CD4-positive, alpha-beta memory T cell (primary cell): ENCODE results near the gene FHOD3. TPM values are rescaled to one million over a fixed set of nuclear protein-coding genes. Genes with fewer than 3 reads are reported as not detected.

Source experiments
- CTCF ChIA-PET: fragments of 350-600 bp; sonication (Branson Sonifier 250); formaldehyde crosslinking; loops from one replicate; lab custom pipeline; 2021; ENCODE audit warnings: inconsistent platforms; ENCODE audit not compliant: partially characterized antibody; lab: Charles Lee
- POLR2A ChIA-PET: fragments of 350-600 bp; sonication (Branson Sonifier 250); formaldehyde crosslinking; loops from one replicate; lab custom pipeline; 2021; ENCODE audit not compliant: partially characterized antibody; lab: Charles Lee
- DNase-seq, 5 donors: peaks; one replicate each; pipeline versions ENCODE4 v3.0.0 to v3.0.0-alpha.2; 2020 to 2022; ENCODE audit warnings: mixed read lengths in 1 of 5
- H3K27ac ChIP-seq: one replicate; pipeline ENCODE4 v1.7.0; 2013; ENCODE audit warnings: low read depth, low read length
- H3K27me3 ChIP-seq: 2 replicates; pipeline ENCODE4 v1.7.0; 2013; ENCODE audit warnings: mild to moderate bottlenecking, low read length, moderate library complexity; ENCODE audit not compliant: insufficient read depth
- H3K36me3 ChIP-seq: 2 replicates; pipeline ENCODE4 v1.7.0; 2013; ENCODE audit warnings: mild to moderate bottlenecking, low read length, moderate library complexity; ENCODE audit not compliant: insufficient read depth
- H3K4me1 ChIP-seq: 2 replicates; pipeline ENCODE4 v1.7.0; 2013; ENCODE audit warnings: mild to moderate bottlenecking, low read length, moderate library complexity; ENCODE audit not compliant: insufficient read depth
- H3K4me3 ChIP-seq, 2 donors: one replicate each; pipeline ENCODE4 v1.7.0; 2013; ENCODE audit warnings: low read length in 2 of 2, mild to moderate bottlenecking in 1 of 2
- H3K9me3 ChIP-seq, 2 donors: one replicate each; pipeline ENCODE4 v1.7.0; 2013; ENCODE audit warnings: low read length in 2 of 2, control low read depth in 1 of 2; ENCODE audit not compliant: control insufficient read depth in 1 of 2
- H3K27ac Mint-ChIP-seq, 7 donors: one replicate each; pipeline ENCODE4 v1.8.0; 2020 to 2021; ENCODE audit warnings: mixed read lengths in 7 of 7, mild to moderate bottlenecking in 6 of 7, inconsistent platforms in 3 of 7, moderate library complexity in 3 of 7
- H3K27me3 Mint-ChIP-seq, 2 donors: one replicate each; pipeline ENCODE4 v1.8.0; 2020 to 2021; ENCODE audit warnings: mixed read lengths in 2 of 2
- H3K36me3 Mint-ChIP-seq, 2 donors: one replicate each; pipeline ENCODE4 v1.8.0; 2020 to 2021; ENCODE audit warnings: mixed read lengths in 2 of 2, inconsistent platforms in 1 of 2, mild to moderate bottlenecking in 1 of 2
- H3K4me1 Mint-ChIP-seq, 4 donors: one replicate each; pipeline ENCODE4 v1.8.0; 2020 to 2021; ENCODE audit warnings: mixed read lengths in 4 of 4, mild to moderate bottlenecking in 1 of 4
- H3K4me3 Mint-ChIP-seq, 8 donors: one replicate each; pipeline ENCODE4 v1.8.0; 2020 to 2021; ENCODE audit warnings: mixed read lengths in 8 of 8, mild to moderate bottlenecking in 7 of 8, moderate library complexity in 6 of 8, inconsistent platforms in 3 of 8
- H3K9me3 Mint-ChIP-seq, 8 donors: one replicate each; pipeline ENCODE4 v1.8.0; 2020 to 2021; ENCODE audit warnings: mixed read lengths in 8 of 8, mild to moderate bottlenecking in 5 of 8, inconsistent platforms in 3 of 8, moderate library complexity in 1 of 8
- intact Hi-C: fragments of 100-400 bp; cut with micrococcal nuclease; formaldehyde crosslinking; loops from one replicate; pipeline ENCODE4 v1.15.1; 2023
- polyA plus RNA-seq, 2 donors: library from polyadenylated mRNA; unstranded; fragments of 300-500 nt; fragmentation: Illumina TruSeq; gene quantifications; one replicate each; pipeline ENCODE4 v1.2.3, GENCODE V29; 2021
- total RNA-seq, 2 experiments: library from RNA; stranded (reverse); gene quantifications; one replicate each; pipeline ENCODE4 v1.2.3, GENCODE V29; 2021

The FHOD3 gene
- total and polyA plus RNA-seq, 4 experiments from 2014 or later = not detected

DNA sequence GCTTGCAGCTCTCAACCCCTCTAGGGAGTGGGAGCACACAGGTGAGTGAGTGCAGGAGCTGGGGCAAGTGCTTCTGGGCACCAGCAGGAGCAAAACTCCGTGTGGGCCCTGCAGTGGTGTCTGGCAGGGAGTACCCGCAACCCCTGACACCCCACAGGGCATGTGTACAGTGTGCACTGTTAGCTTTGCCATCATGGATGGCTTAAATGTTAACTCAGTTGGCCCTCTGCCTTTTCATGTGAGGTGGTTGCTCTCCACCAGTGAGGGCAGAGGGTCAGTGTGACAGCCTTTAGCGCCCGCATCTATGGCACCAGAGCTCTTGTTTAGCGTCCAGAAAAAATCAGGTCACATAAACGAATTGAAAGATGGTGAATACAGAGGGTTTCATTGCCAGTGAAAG, 438.6 kb downstream of the FHOD3 start:
- H3K27ac Mint-ChIP-seq = no peak overlapping the region
- ChIA-PET POLR2A (no interaction called here), CTCF (no interaction called here)
- H3K4me1 Mint-ChIP-seq = no peaks in the 10 kb centered on the region
- H3K9me3 ChIP-seq = no peaks in the 10 kb centered on the region
- no peaks in the 10 kb centered on the region for H3K36me3 ChIP-seq
- H3K36me3 Mint-ChIP-seq = no peaks in the 10 kb centered on the region
- no peak overlapping the region for H3K4me3 ChIP-seq
- peaks cover 5 to 6% of the 10 kb centered on the region in 2 donors for H3K27me3 Mint-ChIP-seq
- H3K27me3 ChIP-seq = no peaks in the 10 kb centered on the region
- peaks cover 0 to 6% (median 0%) of the 10 kb centered on the region in 8 donors for H3K9me3 Mint-ChIP-seq
- H3K27ac ChIP-seq = no peak overlapping the region
- no peak for DNase-seq
- H3K4me1 ChIP-seq = no peaks in the 10 kb centered on the region
- no peak overlapping the region for H3K4me3 Mint-ChIP-seq
- intact Hi-C loops = no loop called here

DNA sequence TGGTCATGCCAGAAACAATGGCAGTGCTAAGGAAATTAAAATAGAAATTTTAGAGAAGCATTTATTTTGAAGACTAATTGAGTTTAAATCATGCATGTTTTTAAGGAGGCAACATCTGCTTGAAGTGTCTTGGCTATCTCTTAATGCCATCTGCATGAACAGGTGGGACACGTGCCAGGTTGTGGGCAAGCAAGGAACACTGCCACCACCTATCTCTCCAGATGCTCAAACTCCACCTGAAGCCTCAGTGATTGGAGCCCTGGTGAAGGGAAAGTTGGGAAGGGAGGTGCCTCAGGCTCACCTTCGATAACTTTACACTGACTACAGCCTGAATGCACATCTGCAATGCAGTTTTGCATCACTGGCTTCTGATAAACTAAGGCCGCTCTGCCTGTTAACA, 439.8 kb downstream of the FHOD3 start:
- Histone ChIP-seq H3K27me3 (no peaks in the 10 kb centered on the region), H3K4me1 (no peaks in the 10 kb centered on the region), H3K9me3 (no peaks in the 10 kb centered on the region), H3K27ac (no peak overlapping the region), H3K4me3 (no peak overlapping the region), H3K36me3 (no peaks in the 10 kb centered on the region)
- Mint-ChIP-seq H3K4me1 (no peaks in the 10 kb centered on the region), H3K36me3 (no peaks in the 10 kb centered on the region), H3K9me3 (peaks cover 0 to 4% (median 0%) of the 10 kb centered on the region in 8 donors), H3K27me3 (peaks cover 6 to 10% of the 10 kb centered on the region in 2 donors), H3K4me3 (no peak overlapping the region), H3K27ac (no peak overlapping the region)
- no peak for DNase-seq
- intact Hi-C loops = no loop called here
- ChIA-PET POLR2A (no interaction called here), CTCF (no interaction called here)

DNA sequence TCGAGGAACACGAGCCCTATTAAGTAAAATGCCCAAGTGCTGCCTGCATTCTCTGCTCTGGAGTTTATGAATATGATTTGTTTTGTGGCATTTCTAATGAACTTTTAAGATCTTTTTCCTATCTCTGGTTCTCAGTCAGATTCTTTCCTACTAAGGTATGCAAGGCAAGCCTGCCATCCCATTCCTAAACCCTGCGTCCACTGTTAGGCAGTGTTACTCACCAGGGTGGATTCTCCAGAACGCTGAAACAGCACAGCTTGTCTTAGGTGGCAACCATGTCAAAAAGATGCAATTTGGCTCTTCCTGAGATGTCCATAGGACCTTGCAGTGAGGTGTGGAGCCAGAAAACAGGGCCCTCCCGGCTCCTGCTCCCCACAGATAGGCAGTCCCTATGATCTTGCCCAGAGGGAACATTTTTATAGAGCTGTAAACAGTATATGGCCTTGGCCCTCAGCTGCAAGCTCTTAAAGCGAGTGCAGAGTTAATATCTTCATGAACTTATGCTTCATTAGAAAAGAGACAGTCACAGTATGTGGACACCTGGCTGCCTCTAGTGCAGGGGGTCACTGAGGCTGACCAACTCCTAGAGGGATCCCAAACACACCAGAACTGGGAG, 446.9 kb downstream of the FHOD3 start:
- no peaks in the 10 kb centered on the region for H3K36me3 Mint-ChIP-seq
- Histone ChIP-seq H3K27me3 (no peaks in the 10 kb centered on the region), H3K36me3 (no peaks in the 10 kb centered on the region), H3K4me3 (no peak overlapping the region), H3K27ac (no peak overlapping the region), H3K4me1 (no peaks in the 10 kb centered on the region), H3K9me3 (no peaks in the 10 kb centered on the region)
- intact Hi-C loops = no loop called here
- ChIA-PET CTCF (no interaction called here), POLR2A (no interaction called here)
- H3K27me3 Mint-ChIP-seq = peaks cover 7% of the 10 kb centered on the region in 2 donors
- no peak overlapping the region for H3K4me3 Mint-ChIP-seq
- no peak overlapping the region for H3K27ac Mint-ChIP-seq
- no peak for DNase-seq
- H3K4me1 Mint-ChIP-seq = no peaks in the 10 kb centered on the region
- peaks cover 0 to 2% (median 0%) of the 10 kb centered on the region in 8 donors for H3K9me3 Mint-ChIP-seq

DNA sequence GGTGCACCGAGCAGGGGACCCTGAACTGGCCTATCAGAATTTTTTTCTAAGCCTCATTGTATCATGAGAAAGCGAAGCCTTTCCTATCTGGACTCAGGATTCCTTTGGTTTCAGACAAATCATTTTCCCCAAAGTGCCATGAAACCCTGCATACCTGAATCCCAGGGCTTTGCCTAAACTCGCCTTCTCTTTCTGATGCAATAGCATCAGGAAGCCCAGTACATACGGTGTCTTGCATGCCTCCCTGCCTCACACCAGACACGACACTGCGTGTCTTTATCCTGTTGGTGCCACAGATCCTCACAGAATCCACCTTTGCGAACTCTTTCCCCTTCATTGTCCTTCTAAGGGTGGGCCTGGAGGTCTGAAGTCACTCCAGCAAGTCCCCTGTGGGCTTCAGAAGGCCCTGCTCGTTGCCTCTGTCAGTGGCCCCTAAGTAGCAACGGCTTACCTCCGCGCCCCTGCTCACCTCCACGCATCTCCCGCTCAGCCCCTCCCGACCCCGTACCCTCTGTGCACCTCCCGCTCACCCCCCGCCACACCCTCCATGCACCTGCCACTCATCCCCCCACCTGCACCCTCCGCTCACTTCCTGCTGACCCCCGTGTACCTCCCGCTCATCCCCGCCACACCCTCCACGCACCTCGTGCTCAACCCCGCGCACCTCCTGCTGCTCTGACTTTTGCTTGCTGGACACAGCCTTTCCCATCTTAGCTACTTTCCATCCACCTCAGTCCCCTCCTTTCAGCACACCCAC, 447.9 kb downstream of the FHOD3 start:
- Mint-ChIP-seq H3K27ac (no peak overlapping the region), H3K4me3 (no peak overlapping the region), H3K27me3 (peaks cover 7 to 9% of the 10 kb centered on the region in 2 donors), H3K9me3 (peaks cover 0 to 3% (median 0%) of the 10 kb centered on the region in 8 donors), H3K36me3 (no peaks in the 10 kb centered on the region), H3K4me1 (no peaks in the 10 kb centered on the region)
- Histone ChIP-seq H3K4me1 (no peaks in the 10 kb centered on the region), H3K4me3 (no peak overlapping the region), H3K27me3 (no peaks in the 10 kb centered on the region), H3K36me3 (no peaks in the 10 kb centered on the region), H3K9me3 (no peaks in the 10 kb centered on the region), H3K27ac (no peak overlapping the region)
- intact Hi-C loops = no loop called here
- no peak for DNase-seq
- ChIA-PET POLR2A (no interaction called here), CTCF (no interaction called here)

DNA sequence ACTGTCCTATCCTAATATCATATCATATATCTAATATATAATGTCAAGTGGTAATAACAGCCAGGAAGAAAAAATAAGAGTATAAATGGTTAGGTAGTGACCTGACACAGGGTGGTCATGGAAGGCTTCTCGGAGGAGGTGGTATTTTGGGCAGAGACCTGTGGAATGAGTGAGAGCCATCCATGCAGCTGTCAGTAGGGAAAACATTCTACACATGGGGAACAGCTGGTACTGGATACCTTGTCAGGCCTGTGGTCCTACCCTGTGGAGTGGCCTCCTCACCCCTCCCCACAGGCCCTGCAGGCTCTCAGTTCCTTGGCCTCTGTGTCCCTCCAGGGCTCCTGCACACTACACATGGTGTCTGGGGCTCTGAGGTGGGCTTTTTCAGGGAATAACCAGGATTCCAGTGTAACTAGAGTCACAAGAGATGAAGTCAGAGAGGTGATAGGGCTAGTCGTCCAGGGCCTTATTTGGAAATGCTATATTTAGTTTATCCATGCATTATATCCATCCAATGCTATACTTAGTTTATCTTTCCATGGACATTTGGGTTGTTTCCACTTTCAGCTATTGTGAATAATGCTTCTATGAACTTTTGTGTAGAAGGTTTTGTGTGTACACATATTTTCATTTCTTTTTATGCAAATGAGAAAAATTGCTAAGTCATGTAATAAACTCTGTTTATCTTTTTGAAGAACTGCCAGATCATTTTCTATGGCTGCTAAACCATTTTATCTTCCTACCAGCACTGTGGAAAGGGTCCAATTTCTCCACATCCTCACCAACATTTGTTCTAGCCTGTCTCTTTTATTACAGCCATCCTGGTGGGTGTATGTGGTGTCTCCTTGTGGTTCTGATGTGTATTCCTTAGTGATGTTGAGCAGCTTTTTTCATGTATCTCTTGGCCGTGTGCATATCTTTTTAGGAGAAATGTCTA, 455.7 kb downstream of the FHOD3 start:
- no peak for DNase-seq
- H3K27me3 ChIP-seq = no peaks in the 10 kb centered on the region
- Mint-ChIP-seq H3K36me3 (no peaks in the 10 kb centered on the region), H3K27ac (no peak overlapping the region), H3K4me1 (no peaks in the 10 kb centered on the region), H3K9me3 (peaks cover 0 to 3% (median 0%) of the 10 kb centered on the region in 8 donors), H3K4me3 (no peak overlapping the region), H3K27me3 (peaks cover 11 to 19% of the 10 kb centered on the region in 2 donors)
- no peaks in the 10 kb centered on the region for H3K9me3 ChIP-seq
- CTCF ChIA-PET = no interaction called here
- H3K4me3 ChIP-seq = no peak overlapping the region
- H3K36me3 ChIP-seq = no peaks in the 10 kb centered on the region
- H3K27ac ChIP-seq = no peak overlapping the region
- intact Hi-C loops = no loop called here
- POLR2A ChIA-PET = no interaction called here
- H3K4me1 ChIP-seq = no peaks in the 10 kb centered on the region

DNA sequence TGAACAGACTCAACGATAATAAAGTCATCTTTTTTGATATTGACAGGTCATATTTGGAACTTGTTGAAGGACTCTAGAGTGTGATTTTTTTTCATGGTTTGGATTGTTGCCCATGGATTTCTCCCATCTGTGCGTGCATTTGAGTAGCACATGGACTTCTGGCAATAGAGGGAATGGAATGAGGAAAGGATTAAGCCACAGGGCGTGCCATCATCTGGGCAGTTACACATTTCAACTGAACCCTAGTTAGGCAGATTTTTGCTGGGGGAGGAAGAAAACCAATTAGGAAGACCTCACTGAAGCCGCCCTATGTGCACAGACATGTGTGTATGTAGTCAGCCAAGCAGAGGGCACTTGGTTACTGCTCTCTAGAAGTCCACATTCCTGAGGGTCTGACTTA, 458.7 kb downstream of the FHOD3 start:
- no peak for DNase-seq

DNA sequence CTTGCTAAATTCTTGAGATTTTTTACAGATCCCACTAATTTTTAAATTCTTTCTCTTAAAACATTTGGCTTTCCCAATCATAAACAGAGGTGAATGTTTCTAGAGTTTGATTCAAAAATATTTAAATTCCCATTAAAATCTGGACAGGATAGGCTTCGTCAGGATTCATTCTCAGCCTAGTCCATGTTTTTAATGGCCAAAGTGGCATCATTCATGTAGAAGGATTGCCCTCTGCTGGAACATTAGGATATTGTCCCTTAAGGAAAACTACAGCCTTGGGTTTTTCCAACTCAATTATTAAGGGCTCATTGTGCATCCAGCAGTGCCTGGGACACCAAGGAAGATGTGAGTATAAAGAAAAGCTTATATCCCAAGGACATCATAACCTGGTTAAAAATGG, 459.6 kb downstream of the FHOD3 start:
- no peak overlapping the region for H3K4me3 ChIP-seq
- ChIA-PET CTCF (no interaction called here), POLR2A (no interaction called here)
- H3K4me1 Mint-ChIP-seq = no peaks in the 10 kb centered on the region
- no peaks in the 10 kb centered on the region for H3K4me1 ChIP-seq
- H3K27me3 ChIP-seq = no peaks in the 10 kb centered on the region
- no peak for DNase-seq
- no peak overlapping the region for H3K27ac Mint-ChIP-seq
- peaks cover 0 to 2% (median 0%) of the 10 kb centered on the region in 8 donors for H3K9me3 Mint-ChIP-seq
- H3K36me3 ChIP-seq = no peaks in the 10 kb centered on the region
- H3K9me3 ChIP-seq = no peaks in the 10 kb centered on the region
- intact Hi-C loops = no loop called here
- H3K27me3 Mint-ChIP-seq = peaks cover 4 to 18% of the 10 kb centered on the region in 2 donors
- H3K27ac ChIP-seq = no peak overlapping the region
- no peaks in the 10 kb centered on the region for H3K36me3 Mint-ChIP-seq
- no peak overlapping the region for H3K4me3 Mint-ChIP-seq

More for the DNA sequence above, 458.7 kb downstream of the FHOD3 start:
- POLR2A ChIA-PET = no interaction called here
- intact Hi-C loops = no loop called here
- no peaks in the 10 kb centered on the region for H3K9me3 ChIP-seq
- Mint-ChIP-seq H3K9me3 (no peaks in the 10 kb centered on the region), H3K4me3 (no peak overlapping the region), H3K36me3 (no peaks in the 10 kb centered on the region), H3K4me1 (no peaks in the 10 kb centered on the region), H3K27me3 (peaks cover 5 to 17% of the 10 kb centered on the region in 2 donors), H3K27ac (no peak overlapping the region)
- H3K36me3 ChIP-seq = no peaks in the 10 kb centered on the region
- H3K4me1 ChIP-seq = no peaks in the 10 kb centered on the region
- CTCF ChIA-PET = no interaction called here
- no peak overlapping the region for H3K4me3 ChIP-seq
- no peaks in the 10 kb centered on the region for H3K27me3 ChIP-seq
- no peak overlapping the region for H3K27ac ChIP-seq
